Cardiac septum (tissue), 1 donor: ENCODE measurements around the gene IL20. TPM values are rescaled to one million over a fixed set of nuclear protein-coding genes. Genes with fewer than 3 reads are reported as not detected.

Experiments
- DNase-seq: peaks from one replicate; pipeline ENCODE4 v3.0.0-alpha.2; 2020; ENCODE audit warnings: low spot score
- intact Hi-C: fragments of 100-400 bp; cut with DNase I; formaldehyde crosslinking; loops from one replicate; pipeline ENCODE4 v1.14.0; 2022
- total RNA-seq: library from RNA; stranded (reverse); fragmentation: NEBNext Ultra II Directional; extraction: Animal tissue kit (Norgen Biotek cat#: 25700); gene quantifications from one replicate; pipeline ENCODE4 v1.2.1, GENCODE V29; 2021
- donor health status: DM: no; HTN: no; CAD: no.

IL20 gene
- total RNA-seq, 1 donor from 2014 or later = not detected

DNA sequence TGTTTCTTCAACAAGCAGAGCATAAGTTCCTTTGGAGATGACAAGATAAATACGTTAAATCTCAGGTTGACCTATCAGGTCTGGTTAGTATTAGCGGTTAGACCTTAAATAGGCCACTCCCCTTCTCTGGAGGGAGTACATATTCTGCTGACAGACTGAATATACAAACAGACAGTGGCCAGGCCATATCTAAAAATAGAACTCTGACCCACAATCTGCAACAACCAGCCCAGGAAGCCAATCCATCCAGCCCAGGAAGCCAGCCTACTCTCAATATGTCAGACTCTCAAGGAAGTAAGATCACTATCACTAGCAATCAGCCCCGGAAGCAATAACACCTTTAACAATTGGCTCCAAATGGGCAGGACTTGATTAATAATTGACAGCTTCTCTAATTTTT is 6.7 kb downstream of the IL20 start:
- DNase-seq = no peak
- intact Hi-C loops = no loop called here

GRCh38 chr1:206873603-206874188 is 8.3 kb downstream of the IL20 start:
- DNase-seq = no peak
- intact Hi-C loops = no loop called here

DNA sequence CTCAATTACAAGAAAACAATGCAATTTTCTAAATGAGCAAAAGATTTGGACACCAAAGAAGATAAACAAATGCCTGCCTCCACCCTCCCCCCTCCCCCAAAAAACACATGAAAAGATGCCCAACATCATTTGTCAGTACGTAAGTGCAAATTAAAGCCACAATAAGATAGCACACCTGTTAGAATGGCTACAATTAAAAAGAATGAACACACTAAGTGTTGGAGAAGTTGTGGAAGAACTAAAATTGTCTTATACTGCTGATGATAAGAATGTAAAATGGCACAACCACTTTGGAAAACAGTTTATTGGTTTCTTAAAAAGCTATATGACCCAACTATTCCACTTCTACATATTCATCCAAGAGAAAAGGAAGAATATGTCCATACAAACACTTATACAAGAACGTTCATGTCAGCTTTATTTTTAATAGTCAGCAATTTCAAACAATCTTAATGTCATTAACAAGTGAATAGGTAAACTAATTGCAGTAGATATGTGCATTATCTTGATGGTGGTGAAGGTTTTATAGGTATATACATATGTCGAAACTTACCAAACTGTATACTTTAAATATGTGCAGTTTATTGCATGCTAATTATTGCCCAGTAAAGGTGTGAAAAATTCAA is 10.4 kb downstream of the IL20 start:
- DNase-seq = no peak
- intact Hi-C loops = no loop called here

- no peak for DNase-seq
- intact Hi-C loops = no loop called here
Observed at GRCh38 chr1:206878456-206878855, 13.0 kb downstream of the IL20 start.

GRCh38 chr1:206880314-206880713 is 14.9 kb downstream of the IL20 start:
- no peak for DNase-seq
- intact Hi-C loops = no loop called here

GRCh38 chr1:206882555-206882954 is 17.1 kb downstream of the IL20 start:
- intact Hi-C loops = no loop called here
- DNase-seq = no peak

DNA sequence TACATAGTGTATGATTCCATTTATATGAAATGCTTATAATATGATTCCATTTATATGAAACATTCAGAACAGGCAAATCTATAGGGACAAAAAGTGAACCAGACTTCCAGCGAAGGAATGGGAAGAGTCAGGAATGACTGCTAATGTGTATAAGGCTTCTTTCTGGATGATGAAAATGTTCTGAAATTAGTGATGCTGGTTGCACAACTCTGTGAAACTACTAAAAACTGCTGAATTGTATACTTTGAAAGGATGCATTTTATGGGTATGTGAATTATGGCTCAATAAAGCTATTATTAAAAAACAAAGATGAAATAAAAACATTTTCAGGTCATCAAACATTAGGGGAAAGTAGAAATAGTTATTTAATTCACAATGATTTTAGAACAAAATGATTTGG is 17.7 kb downstream of the IL20 start:
- DNase-seq = no peak
- intact Hi-C loops = no loop called here

- no peak for DNase-seq
- intact Hi-C loops = no loop called here
Observed at GRCh38 chr1:206883876-206884275, 18.5 kb downstream of the IL20 start.

DNA sequence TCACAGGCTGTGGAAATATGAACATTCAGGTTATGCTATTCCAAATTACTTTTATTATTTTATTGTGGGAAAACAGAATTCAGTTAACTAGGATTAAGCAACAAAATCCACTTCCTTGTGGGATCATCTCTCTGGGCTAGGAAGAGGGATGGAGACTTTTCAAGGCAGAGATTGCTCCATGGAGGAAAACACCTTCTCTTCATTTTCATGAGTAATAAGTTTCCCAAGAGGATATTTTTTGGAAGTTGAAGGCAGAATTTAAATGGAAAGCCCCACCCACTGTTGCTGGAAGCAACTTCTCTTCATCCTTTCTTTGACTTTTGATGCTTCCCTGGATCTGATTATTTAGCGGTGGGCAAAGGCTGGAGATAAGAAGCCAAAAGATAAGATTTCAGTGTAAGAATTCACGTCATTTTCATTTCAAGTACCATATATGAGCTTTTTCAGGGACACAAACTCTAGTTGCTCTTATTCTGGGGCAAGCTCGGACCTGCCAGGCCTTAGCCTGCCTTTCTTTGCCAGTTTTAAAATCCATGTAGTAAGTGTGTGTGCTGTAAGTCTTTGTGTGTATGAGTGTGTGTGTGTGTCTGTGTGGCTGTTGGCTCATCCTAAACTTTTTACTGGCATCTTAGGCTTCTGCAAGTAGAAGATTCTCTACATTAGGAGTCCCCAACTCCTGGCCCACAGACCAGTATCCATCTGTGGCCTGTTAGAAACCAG is 20.1 kb downstream of the IL20 start:
- intact Hi-C loops = no loop called here
- no peak for DNase-seq

DNA sequence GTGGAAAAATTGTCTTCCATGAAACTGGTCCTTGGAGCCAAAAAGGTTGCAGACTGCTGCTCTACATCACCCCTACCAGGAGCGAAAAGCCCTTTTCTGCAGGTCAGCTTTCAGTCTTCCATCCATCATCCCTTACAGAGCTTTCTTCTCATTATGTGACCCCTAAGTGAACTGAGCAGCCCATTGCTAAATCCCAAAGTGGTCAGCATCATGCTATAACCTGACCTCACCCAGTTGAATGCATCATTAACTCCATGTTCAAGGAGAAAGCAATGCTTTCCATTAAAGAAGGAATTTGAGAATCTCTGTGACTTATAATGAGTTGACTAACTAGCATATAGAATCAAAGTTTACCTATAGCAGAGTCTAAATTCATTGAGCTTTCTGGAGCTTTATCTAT is 21.4 kb downstream of the IL20 start:
- intact Hi-C loops = no loop called here

GRCh38 chr1:206887701-206888100 is 22.3 kb downstream of the IL20 start:
- intact Hi-C loops = no loop called here
- no peak for DNase-seq

More for the DNA sequence above, 21.4 kb downstream of the IL20 start:
- no peak for DNase-seq

DNA sequence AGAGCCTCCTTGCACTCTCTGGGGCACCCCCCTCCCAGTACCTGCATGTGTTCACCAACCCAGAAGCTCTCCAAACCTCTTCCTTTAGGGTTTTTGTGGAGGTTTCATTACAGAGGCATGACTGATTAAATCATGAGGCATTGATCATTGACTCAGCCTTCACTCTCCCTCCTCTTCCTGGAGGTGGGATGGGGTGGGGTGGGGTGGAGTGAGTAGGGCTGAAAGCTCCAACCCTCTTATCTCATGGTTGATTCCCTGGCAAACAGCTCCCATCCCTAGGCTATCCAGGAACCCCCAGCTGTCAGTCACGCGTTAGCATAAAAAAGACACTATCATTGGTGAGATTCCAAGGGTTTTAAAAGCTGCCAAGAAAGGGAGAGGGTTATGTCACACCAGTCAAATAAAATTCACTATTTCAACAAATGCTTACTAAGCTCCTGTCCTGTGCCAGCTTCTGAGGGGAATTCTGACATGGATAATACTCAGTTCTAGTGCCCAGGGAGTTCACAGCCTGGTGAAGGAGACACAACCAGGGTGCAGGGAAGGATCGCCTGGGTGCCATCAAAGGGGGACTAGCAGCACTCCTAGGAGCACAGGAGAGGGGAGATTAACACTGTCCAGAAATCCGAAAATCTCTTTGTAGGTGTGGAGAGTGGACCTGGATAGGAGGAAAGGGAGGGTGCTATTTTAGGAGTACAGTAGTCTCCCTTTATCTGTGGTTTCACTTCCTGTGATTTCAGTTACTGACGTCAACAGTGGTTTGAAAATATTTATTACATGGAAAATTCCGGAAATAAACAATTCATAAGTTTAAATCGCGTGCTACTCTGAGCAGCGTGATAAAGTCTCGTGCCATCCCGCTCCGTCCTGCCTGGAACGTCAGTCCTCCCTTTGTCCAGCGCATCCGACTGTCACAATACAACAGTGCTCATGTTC is 25.0 kb downstream of the IL20 start:
- intact Hi-C loops = no loop called here
- no peak for DNase-seq

DNA sequence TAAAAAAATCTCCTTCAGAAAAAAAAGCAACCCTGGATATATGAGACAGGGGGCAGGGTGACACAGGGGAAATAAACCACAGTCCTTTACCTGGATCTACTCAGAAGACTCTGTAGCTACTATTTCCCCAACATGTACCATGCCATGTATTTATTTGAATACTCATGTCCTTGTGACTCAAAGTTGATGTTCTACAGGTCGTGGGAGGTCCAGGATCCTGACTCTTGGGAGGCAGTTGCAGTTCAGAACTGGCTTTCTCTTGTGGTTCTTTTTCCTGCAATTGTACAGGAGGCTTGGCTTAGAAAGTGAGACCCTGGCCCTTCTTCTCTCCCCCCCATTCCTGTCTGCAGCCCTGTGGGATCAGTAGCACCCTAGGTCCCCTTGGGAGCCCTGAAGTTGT is 26.0 kb downstream of the IL20 start:
- no peak for DNase-seq
- intact Hi-C loops = no loop called here

GRCh38 chr1:206892351-206892984 is 27.0 kb downstream of the IL20 start:
- intact Hi-C loops = no loop called here
- DNase-seq = no peak

DNA sequence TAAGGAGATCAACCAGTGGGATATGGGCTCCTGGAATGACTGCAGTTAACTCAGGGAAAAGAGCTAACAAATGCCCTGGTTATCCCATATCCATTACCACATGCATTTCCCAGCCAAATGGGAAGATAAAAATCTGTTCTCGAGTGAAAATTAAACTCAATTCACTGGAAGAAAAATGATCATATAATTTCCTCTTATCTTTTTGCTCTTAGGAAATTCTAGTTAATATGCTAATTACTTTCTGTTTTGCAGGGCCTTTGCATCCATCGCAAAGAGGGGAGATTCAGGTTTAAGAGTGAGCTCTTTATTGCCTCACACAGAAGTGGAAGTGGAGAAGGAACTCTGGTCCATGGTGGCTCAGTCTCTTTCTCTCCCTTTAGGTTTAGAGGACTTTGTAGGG is 28.0 kb downstream of the IL20 start:
- intact Hi-C loops = no loop called here
- DNase-seq = no peak

GRCh38 chr1:206895325-206895724 is 29.9 kb downstream of the IL20 start:
- DNase-seq = no peak
- intact Hi-C loops = no loop called here

DNA sequence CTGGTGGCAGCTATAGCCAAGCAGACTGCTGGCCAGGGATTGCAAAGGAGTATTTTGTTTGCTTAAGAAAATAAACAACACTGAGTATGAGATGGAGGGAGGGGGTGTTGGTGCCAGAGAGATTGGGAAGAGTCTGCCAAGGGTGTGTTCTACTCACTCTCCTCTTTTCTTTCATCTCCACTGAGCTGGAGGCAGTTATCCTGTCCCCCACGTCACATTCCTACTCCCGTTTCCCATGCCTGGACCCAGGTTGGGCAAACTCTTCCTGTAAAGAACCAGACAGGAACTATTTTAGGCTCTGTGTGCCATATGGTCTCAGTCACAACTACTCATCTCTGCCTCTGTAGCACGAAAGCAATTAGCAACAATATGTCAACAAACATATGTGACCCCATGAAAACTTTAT is 30.4 kb downstream of the IL20 start:
- no peak for DNase-seq
- intact Hi-C loops = no loop called here

DNA sequence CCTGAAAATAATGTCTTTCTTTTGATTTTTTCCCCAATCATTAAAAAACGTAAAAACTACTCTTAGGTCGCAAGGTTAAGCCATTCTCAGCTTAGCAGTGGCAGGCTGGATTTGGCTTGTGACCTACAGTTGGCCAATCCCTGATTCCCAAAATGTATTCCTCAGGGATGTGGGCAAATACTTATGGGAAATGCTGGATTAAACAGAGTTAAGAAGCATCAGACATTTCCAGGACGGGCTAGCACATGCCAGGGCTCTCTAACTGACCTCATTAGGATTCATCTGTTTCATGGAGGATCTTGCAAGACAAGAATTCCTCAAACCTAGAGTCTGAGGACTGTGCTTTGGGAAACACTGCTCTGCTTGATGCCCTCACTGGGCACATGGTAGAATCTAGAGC is 30.8 kb downstream of the IL20 start:
- DNase-seq = no peak
- intact Hi-C loops = no loop called here

GRCh38 chr1:206897175-206897574 is 31.8 kb downstream of the IL20 start, which contains the start of gene IL24:
Gene IL24, plus strand, starts transcription at chr1:206897443. Its CDS starts 390 bp downstream, at chr1:206897833.
- intact Hi-C loops = no loop called here
- no peak for DNase-seq
